Measurements from ENCODE around the gene UNC5A.

UNC5A gene

DNA sequence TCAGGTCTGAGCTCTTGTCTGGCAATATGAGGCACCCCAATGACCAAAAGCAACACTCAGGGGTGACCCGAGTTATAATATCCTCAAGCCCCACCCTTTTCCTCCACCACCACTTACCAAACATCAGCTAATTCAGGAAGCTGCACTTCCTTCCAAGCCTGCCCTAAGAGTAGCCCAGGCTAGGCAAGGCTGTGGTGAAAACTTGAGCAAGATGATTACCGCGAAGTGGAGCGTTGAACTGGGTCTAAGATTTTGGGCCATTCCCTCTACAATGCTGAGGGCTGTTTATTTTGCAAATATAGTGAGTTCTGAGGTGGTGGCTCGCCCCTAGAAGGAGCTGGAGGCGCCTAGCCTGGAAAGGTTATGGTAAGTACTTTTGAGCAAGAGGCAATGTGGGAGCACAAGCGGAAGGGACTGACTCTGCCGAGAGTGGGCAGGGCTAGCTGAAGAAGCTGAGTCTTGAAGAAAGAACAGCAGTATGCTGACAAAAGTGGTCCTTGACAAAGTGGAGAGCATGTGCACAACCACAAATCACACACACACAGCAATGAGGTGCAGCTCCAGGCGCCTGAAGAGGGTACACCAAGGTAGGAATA is 89.0 kb downstream of the UNC5A start, which contains the start of gene HK3:
Gene HK3, minus strand, starts transcription at position 51 of the 596 bp plus-strand sequence. CDS start 3,187 bp downstream, outside the sequence.
- DNase-seq (ENCODE audit: low spot score) = no peak

DNA sequence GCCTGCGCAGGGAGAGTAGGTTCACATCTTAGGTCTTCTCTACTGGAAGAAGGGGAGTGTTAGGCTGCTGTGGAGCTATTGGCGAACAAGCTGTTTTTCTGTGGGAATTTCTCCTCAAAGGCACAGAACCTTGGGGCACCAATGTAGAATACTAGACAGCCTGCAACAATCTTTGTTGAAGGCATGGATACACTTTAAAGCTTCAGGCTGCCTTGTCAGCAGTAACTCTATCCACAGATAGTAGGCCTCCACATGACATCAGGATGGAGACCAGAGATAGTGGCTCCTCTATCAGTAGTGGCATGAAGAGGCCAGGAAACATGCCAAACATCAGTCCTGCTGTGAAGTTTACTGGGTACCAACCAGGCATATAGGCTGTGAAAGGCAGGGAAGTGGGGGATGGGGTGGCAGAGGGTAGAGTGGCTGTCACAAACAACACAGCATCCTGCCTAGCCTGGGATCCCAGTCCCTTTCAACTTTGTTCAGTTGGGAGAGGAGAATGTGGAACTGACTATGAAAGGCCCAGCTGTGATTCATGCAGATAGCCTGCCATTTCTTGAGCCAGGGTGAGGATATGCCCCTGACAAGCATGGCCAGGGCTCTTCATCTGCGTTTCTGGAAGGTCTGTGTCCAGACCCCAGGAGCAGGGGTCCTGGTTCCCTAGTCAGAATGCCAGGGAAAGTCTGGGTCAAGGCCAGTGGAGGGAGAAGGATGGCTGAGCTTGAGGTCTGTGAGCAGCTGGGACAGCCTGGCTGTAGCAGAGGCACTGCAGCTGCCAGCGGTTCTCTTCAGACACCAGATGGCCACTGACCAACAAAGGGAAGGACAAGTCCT is 89.8 kb downstream of the UNC5A start:
- no peak for DNase-seq (ENCODE audit: low spot score)

DNA sequence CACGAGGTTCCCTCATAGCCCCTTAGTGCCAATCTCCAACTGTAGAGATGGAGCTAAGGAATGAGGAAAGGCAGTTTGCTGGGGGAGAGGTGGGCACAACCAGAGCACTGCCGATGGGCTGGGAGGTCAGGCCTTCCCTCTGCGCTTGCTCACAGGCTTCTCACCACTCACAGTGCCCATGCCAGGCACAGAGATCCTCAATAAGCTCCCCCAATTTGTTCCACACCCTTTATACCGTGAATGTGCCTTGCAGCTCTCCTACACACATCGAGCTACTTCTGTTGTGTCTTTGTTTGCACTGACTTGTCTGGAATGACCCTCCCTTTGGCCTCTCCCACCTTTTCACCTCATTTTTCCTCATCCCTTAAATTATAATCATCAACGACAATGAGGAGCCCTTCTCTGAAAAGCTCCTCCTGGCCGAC is 90.4 kb downstream of the UNC5A start:
- no peak for DNase-seq (ENCODE audit: low spot score)

DNA sequence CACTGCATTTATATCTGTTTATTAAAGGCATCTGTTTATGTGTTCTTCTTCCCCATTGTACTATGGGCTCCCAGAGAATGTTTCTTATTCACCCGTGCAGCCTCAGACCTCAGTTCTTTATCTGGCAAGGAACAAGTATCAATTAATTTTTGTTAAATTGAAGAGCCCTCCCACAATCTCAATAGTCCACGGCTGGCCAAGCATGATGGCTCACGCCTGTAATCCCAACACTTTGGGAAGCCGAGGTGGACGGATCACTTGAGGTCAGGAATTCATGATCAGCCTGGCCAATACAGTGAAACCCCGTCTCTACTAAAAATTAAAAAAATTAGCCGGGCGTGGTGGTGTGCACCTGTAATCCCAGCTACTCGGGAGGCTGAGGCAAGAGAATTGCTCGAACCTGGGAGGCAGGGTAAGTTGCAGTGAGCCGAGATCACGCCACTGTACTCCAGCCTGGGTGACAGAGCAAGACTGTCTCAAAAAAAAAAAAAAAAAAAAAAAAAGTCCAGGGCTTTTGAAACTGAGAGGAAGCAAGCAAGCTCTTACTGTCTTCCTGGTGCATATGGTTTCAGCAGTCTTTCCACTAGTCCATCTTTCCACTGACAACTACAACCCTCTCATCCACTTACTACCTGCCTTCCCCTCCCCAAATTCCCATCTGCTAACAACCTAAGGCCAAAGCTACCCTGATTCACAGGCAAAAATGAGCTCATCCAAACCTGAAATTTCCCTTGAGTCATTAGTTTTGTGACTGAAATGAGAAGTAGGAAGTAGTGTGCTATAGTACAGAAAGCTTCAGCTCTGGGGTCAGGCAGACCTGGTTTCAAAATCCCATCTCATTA is 91.1 kb downstream of the UNC5A start:
- DNase-seq (ENCODE audit: low spot score) = peak; percentile 88

DNA sequence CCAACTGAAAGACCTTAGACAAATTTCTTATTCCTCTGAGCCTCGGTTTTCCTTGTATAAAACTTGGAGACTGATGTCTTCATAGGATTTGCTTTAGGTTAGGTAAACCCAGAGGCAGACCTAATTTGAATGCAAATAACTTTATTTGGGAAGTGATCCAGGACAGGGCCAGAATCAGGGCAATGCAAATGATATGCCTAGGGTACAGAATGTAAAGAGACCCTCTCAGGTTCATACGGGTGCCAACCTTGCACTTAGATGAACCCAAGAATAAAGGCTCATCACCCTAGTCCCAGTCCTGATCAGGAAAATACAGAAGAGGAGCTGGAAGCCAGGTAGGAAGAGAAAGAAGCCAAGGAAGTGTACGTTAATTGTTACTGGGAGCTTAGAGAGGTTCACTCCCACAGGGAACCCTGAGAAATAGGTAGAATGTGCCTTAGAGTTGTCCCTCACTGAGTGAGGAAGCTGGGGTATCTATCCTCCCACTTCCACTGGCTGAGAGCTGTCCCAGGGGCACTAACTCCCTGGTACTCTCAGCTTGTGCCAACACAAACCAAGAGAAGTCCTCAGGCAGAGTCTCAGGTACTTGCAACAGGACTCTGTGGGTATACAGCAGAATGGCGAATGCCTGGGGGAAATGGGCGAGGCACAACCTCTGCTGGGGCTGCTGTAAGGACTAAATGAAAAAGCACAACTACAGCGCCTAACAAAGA is 91.9 kb downstream of the UNC5A start:
- DNase-seq (ENCODE audit: low spot score) = no peak

DNA sequence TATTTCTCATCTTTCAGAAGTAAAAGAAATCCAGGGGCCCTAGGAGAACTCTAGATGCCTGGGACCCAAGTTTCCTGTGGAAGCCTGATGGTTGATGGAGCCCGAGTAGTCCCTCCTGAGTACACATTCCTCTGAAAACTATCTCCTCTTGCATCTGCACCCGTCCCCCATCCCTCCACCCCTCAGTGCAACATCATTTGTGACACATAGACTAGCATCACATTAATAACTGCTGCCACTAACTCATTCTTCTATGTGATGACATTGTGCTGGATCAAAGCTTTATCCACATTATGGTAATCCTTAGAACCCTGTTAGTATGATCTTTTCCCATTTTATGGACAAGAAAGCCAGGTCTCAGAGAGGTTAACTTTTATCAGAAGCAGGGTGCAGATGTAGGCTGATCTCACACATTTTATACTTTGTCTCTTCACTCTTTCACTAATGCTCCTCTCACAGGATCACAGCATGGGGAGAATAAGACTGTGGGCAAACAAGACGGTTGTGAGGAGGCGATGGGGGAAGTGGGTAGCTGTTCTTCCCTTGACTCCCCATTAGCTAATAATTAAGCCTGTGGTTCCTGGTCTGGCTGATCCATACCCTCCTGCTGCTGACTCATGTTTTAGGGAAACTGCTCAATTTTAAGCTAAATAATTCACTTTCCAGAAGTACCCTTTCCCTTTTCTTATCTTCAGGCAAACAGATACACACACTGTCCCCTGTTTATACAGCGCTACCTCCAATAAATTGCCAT is 92.7 kb downstream of the UNC5A start:
- DNase-seq (ENCODE audit: low spot score) = peak; percentile 90

DNA sequence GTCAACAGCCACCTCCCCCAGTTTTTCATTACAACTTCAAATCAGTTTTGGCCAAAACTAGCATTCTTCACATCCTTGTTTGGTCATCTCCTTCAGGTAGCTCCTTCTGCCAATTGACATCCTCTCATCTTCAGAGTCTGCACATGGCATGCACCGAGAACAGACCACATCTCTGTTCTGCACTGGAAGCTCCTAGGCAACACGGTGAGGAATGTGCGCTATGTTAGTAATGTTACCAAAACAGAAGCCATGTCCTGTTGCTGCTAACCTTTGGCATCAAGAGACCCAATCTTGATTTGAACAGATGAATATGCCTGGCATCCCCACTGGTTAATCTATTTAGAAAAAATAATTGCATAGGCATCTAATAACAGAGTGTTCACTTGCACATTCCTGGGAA is 93.9 kb downstream of the UNC5A start:
- peak; percentile 74 for DNase-seq (ENCODE audit: low spot score)

DNA sequence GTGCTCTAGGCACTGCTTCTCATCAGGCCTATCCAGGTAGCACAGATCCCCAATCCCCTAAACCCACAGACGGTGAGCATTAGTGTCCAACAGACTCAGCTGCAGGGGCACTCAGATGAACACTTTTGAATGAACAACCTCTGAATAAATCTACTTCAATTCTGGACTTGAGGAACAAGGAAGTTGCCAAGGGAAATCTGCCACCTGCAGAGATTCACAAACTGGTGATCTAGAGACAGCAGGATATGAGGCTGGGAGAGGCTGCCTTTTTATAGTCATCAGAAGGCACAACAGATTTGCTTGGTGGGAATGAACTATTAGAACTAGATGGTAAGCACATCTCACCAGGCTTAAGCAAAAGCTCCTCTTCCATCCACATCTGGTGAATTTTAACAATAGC is 95.8 kb downstream of the UNC5A start:
- peak; percentile 61 for DNase-seq (ENCODE audit: low spot score)

DNA sequence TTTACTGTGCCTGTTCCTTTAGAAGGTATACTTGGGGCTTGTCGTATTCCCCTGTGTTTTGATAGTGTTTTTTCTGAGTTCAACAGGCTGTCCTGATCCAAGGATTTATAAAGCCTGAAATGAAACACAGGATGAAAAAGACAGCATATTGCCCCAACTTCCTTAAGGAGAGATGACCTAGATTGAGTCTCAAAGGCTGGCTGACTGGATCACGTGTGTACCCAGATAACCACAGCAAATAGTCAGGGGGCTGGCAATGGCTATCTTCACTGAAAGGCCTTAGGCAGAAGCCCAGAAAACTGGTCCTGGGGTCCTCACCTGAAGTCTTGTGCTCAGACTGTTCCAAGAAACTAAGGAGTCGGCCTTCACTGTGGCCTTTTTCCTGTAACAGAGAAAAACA is 96.4 kb downstream of the UNC5A start:
- no peak for DNase-seq (ENCODE audit: low spot score)

DNA sequence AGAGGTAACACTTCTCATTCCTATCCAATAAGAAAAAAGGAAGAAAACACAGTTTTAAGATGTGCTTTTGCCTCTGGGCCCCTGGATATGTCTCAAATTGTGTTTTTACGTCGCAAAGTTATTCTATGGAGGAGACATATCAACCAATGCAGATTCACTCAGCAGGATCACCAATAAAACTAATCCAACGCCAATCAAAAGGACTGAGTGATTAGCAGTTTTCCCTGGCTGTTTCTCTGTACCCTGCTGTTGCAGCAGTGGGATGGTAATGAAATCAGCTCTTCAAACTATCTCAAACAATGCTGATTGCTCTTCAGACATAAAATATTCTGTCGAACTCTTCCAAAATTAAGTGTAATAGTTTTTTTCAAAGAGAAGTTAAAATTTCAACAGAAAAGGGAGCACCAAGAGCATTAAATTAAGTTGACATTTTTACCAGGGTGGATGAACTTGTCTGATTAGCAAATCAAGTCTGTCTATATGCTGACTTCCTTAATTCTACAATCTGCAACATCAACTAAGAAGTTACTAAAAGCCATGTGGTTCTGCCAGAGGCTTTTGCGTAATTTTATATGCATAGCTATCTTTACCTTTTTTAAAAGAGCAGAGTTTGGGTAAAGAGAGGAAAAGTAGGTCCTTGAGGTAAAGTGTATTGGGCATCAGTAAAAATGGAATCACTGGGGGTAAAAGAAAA is 98.5 kb downstream of the UNC5A start:
- no peak for DNase-seq (ENCODE audit: low spot score)

DNA sequence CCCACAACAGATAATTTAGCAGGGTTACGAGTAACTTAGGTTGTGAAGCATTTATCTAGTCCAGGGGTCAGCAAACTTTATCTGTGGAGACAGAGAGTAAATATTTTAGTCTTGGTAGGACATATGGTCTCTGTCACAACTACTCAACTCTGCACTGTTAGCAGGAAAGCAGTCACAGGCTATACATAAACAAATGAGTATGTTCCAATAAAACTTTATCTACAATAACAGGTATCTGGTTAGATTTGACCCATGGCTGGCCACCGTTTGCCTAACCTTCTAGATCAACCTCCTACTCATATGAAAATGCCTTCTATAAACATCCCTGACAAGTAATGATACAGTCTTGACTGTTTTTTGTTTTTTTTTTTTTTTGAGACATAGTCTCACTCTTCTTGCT is 101.8 kb downstream of the UNC5A start:
- no peak for DNase-seq (ENCODE audit: low spot score)

DNA sequence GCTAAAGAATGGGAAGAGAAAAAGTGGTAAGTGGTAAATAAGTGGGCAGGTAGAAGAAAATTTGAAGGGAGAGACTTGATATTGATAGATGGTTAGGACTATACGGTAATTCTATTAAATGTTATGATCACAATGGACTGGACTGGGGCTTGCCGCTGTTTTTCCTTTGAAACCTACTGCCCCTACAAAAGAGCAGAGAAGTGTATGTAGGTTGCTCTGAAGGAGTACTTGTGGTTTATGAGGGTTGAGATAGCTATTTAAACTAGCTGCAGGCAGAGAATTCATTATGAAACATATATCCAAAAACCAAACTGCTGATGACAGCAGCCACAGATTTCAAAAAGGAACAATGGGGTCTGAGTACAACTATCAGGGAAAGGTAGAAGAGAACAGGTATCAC is 105.5 kb downstream of the UNC5A start:
- DNase-seq (ENCODE audit: low spot score) = no peak

DNA sequence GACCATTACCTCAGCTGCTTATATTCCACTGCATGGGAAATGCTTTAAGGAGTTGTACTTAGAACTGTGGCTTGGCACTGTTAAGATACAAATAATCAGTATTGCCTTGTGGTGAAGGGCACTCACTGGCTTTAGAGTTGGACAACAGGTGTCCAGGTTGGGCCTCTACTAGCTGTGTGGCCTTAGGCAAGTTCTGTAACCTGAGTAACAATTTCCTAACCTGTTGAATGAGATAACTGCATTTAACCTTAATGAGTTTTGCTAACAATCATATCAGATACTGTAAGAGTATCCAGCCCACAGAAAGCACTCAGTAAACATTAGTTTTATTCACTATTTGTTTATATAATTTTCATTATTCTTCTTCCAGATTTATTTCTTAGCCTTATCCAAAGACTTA is 106.0 kb downstream of the UNC5A start:
- no peak for DNase-seq (ENCODE audit: low spot score)

DNA sequence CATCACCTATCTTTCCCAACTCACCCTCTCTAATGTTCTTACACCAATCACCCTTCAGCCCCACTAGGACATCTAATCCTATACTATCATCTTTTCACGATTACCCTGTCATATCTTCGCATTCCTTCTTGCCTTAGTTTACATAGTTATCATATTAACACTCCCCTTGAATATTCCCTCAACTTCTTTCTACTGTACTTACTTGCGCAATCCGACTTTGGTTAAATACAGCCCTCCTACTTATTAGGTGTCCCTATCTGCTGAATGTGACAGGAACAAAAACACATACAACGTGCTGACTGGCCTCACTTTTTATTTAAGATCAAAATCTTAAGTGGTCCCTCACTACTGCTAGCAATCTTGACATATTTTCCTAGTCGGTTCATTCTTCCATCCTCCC is 108.3 kb downstream of the UNC5A start:
- no peak for DNase-seq (ENCODE audit: low spot score)

DNA sequence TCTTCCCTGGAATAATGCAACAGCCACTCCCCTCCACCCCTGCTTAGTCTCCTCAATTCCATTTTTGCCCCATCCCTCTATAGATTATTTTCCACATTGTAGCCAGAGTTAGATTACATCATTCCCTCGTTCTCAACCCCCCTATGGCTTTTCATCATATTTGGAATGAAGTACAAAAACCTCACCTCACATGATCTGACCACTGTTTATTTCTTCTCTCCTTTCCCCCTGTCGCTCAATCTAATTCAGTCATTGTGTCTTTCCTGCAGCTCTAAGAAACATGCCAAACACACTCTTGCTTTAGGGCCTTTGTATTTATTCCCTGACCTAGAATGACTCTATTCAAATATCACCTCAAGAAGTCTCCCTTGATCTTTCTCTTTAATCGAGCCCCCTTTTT is 111.4 kb downstream of the UNC5A start:
- DNase-seq (ENCODE audit: low spot score) = no peak

DNA sequence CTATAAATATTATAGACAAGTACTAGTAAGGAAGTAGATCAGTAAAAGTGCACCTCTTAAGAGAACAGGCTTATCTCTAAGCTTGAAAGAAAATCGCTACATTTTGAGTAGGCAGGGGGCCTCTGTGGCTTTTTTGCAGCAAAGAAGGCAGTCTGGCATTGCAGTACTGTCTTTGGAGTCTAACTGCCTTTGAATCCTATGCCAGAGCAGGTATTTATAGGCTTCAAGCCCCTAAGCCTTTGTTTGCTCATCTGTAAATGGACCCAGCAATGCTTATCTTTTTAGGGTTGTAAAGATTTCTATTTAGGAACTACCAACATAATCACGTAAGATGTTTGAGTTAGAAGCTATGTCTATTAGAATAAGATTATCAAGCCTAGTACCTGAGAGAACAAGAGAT is 112.5 kb downstream of the UNC5A start:
- no peak for DNase-seq (ENCODE audit: low spot score)

DNA sequence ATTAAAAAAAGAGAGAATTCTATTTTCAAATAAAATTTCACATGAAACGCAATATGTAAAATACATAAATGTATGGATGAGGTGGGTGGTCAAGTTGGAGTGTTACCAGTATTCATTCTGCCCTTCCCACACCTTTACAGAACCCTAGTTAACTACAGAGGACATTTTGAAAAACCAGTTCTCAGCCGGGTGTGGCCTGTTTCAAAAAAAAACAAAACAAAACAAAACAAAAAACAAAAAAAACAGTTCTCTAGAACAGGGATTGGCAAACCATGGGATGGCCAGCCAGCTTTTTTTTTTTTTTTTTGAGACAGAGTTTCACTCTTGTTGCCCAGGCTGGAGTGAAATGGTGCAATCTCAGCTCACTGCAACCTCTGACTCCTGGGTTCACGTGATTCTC is 117.2 kb downstream of the UNC5A start:
- DNase-seq (ENCODE audit: low spot score) = no peak

DNA sequence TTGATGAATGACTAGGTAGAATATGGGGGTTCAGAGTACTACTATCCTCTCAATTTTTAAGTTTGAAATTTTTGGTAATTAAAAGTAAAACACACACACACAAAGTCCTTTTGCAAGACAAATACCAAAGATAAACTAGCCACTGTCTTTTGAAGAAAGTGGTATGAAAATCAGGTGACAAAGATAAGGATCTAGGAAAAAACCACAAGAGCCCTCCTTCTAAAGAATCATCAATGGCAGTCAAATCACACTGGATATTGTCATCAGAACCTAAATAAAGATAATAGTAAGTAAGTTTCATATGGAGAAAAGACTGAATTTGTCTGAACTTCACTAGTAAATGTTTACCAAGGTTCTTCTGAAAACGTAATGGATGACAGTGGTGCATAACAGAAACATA is 119.3 kb downstream of the UNC5A start:
- no peak for DNase-seq (ENCODE audit: low spot score)
